Trophoblast cell (in vitro differentiated cells and primary cell): ENCODE results near the gene WDR35.
"Not testable (repeated sequence)": the region's sequence is repeated elsewhere in the genome, so short reads cannot be mapped to it uniquely, and the experiment has no call there.

Source experiments
- DNase-seq, 2 donors: peaks; one replicate each; pipeline ENCODE4 v3.0.0-alpha.2; 2016
- H2AFZ ChIP-seq: 2 replicates; pipeline ENCODE4 v1.6.1; 2013; ENCODE audit warnings: low read length, moderate library complexity, mild to moderate bottlenecking; ENCODE audit not compliant: insufficient read depth, poor library complexity
- H2AK5ac ChIP-seq: 2 replicates; pipeline ENCODE4 v1.6.1; 2013; ENCODE audit warnings: mild to moderate bottlenecking, low read length
- H2BK120ac ChIP-seq: 2 replicates; pipeline ENCODE4 v1.6.1; 2013; ENCODE audit warnings: low read length, mild to moderate bottlenecking, moderate library complexity; ENCODE audit not compliant: insufficient read depth, poor library complexity
- H2BK12ac ChIP-seq: 2 replicates; pipeline ENCODE4 v1.6.1; 2013; ENCODE audit warnings: mild to moderate bottlenecking, low read length, moderate library complexity
- H2BK5ac ChIP-seq: 2 replicates; pipeline ENCODE4 v1.6.1; 2013; ENCODE audit warnings: low read length, low read depth, moderate library complexity, mild to moderate bottlenecking; ENCODE audit not compliant: poor library complexity
- H3K14ac ChIP-seq: 2 replicates; pipeline ENCODE4 v1.6.1; 2013; ENCODE audit warnings: mild to moderate bottlenecking, low read length
- H3K18ac ChIP-seq: 2 replicates; pipeline ENCODE4 v1.6.1; 2013; ENCODE audit warnings: mild to moderate bottlenecking, low read length
- H3K23ac ChIP-seq: 2 replicates; pipeline ENCODE4 v1.6.1; 2013; ENCODE audit warnings: low read length
- H3K27ac ChIP-seq: 2 replicates; pipeline ENCODE4 v1.5.1; 2013; ENCODE audit warnings: low read depth, mild to moderate bottlenecking, inconsistent platforms, low read length, moderate library complexity
- H3K27me3 ChIP-seq: 2 replicates; pipeline ENCODE4 v1.6.1; 2013; ENCODE audit warnings: inconsistent platforms, mild to moderate bottlenecking, low read length, moderate library complexity; ENCODE audit not compliant: insufficient read depth
- H3K36me3 ChIP-seq, 2 experiments: 1 replicate in 1 of 2; 2 replicates in 1 of 2; pipeline ENCODE4 v1.6.1; 2013; ENCODE audit warnings: low read length in 2 of 2, mild to moderate bottlenecking in 2 of 2, moderate library complexity in 1 of 2; ENCODE audit not compliant: insufficient read depth in 2 of 2, control insufficient read depth in 1 of 2
- H3K4ac ChIP-seq: 2 replicates; pipeline ENCODE4 v1.6.1; 2013; ENCODE audit warnings: low read depth, mild to moderate bottlenecking, low read length, moderate library complexity
- H3K4me1 ChIP-seq, 2 experiments: 1 replicate in 1 of 2; 2 replicates in 1 of 2; pipeline ENCODE4 v1.6.1; 2013; ENCODE audit warnings: low read length in 2 of 2, mild to moderate bottlenecking in 2 of 2, moderate library complexity in 1 of 2; ENCODE audit not compliant: insufficient read depth in 2 of 2, control insufficient read depth in 1 of 2
- H3K4me2 ChIP-seq: 2 replicates; pipeline ENCODE4 v1.6.1; 2013; ENCODE audit warnings: inconsistent platforms, mild to moderate bottlenecking, low read length, moderate library complexity
- H3K4me3 ChIP-seq: 2 replicates; pipeline ENCODE4 v1.5.1; 2013; ENCODE audit warnings: mild to moderate bottlenecking, low read depth, low read length, inconsistent platforms
- H3K79me1 ChIP-seq: one replicate; pipeline ENCODE4 v1.6.1; 2013; ENCODE audit warnings: low read length
- H3K79me2 ChIP-seq: 2 replicates; pipeline ENCODE4 v1.6.1; 2013; ENCODE audit warnings: low read length, mild to moderate bottlenecking; ENCODE audit not compliant: control insufficient read depth, insufficient read depth, poor library complexity
- H3K9ac ChIP-seq: 2 replicates; pipeline ENCODE4 v1.6.1; 2013; ENCODE audit warnings: mild to moderate bottlenecking, low read length
- H3K9me3 ChIP-seq: 2 replicates; pipeline ENCODE4 v1.6.1; 2013; ENCODE audit warnings: low read depth, mild to moderate bottlenecking, control low read depth, inconsistent platforms, low read length; ENCODE audit not compliant: insufficient read depth
- H4K12ac ChIP-seq: 2 replicates; pipeline ENCODE4 v1.6.1; 2013; ENCODE audit warnings: low read depth, mild to moderate bottlenecking, low read length, moderate library complexity
- H4K8ac ChIP-seq: 2 replicates; pipeline ENCODE4 v1.6.1; 2013; ENCODE audit warnings: low read depth, mild to moderate bottlenecking, low read length, moderate library complexity
- H4K91ac ChIP-seq: one replicate; pipeline ENCODE4 v1.6.1; 2013; ENCODE audit warnings: low read depth, mild to moderate bottlenecking, low read length, moderate library complexity
- WGBS: extraction: QIAGEN DNeasy Blood & Tissue Kit; methylation state at CpG from one replicate; pipeline ENCODE4 v1.1.7; 2013; ENCODE audit warnings: missing lambda C conversion rate; ENCODE audit not compliant: insufficient read length, insufficient coverage; ENCODE audit errors: extremely low coverage; 5-methylcytosine and 5-hydroxymethylcytosine counted together

WDR35 gene

DNA sequence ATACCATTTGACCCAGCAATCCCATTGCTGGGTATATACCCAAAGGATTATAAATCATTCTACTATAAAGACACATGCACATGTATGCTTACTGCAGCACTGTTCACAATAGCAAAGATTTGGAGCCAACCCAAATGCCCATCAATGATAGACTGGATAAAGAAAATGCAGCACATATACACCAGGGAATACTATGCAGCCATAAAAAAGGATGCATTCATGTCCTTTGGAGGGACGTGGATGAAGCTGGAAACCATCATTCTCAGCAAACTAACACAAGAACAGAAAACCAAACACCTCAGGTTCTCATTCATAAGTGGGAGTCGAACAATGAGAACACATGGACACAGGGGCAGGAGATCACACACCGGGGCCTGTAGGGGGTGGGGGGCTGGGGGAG, 67.7 kb downstream of the WDR35 start:
- not testable (repeated sequence) for H4K12ac ChIP-seq, H2AFZ ChIP-seq, H3K27ac ChIP-seq, H3K18ac ChIP-seq, H4K8ac ChIP-seq, H3K27me3 ChIP-seq, H3K4me3 ChIP-seq, H3K23ac ChIP-seq, H3K4me1 ChIP-seq, H2BK5ac ChIP-seq, H2BK12ac ChIP-seq, H3K79me1 ChIP-seq, H3K79me2 ChIP-seq, H3K9me3 ChIP-seq, H3K9ac ChIP-seq, H3K14ac ChIP-seq, H2BK120ac ChIP-seq, DNase-seq, H3K36me3 ChIP-seq, H4K91ac ChIP-seq, H2AK5ac ChIP-seq, H3K4me2 ChIP-seq, H3K4ac ChIP-seq
- WGBS: no CpG with 5 or more reads among the region's 3 CpGs

DNA sequence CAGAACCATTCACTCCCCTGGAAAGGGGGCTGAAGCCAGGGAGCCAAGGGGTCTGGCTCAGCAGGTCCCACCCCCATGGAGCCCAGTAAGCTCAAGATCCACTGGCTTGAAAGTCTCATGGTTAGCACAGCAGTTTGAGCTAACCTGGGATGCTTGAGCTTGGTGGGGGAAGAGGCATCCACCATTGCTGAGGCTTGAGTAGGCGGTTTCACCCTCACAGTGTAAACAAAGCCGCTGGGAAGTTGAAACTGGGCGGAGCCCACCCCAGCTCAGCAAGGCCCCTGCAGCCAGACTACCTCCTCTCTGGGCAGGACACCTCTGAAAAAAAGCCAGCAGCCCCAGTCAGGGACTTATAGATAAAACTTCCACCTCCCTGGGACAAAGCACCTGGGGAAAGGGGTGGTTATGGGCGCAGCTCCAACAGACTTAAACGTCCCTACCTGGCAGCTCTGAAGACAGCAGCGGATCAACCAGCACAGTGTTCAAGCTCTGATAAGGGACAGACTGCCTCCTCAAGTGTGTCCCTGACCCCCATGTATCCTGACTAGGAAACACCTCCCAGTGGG, 73.4 kb downstream of the WDR35 start:
- peaks cover 0 to 3% of the 10 kb centered on the region in 2 experiments for H3K4me1 ChIP-seq
- H4K91ac ChIP-seq: no peak overlapping the region
- no peak overlapping the region for H2AK5ac ChIP-seq
- H3K4me3 ChIP-seq: no peak overlapping the region
- no peak overlapping the region for H3K18ac ChIP-seq
- no peaks in the 10 kb centered on the region for H3K27me3 ChIP-seq
- DNase-seq: no peak
- H4K12ac ChIP-seq: no peak overlapping the region
- H3K4me2 ChIP-seq: no peak overlapping the region
- no peak overlapping the region for H2BK5ac ChIP-seq
- H2AFZ ChIP-seq: no peak overlapping the region
- no peak overlapping the region for H2BK12ac ChIP-seq
- H3K14ac ChIP-seq: no peak overlapping the region
- no CpG with 5 or more reads among the region's 6 CpGs for WGBS
- H3K9me3 ChIP-seq: peaks cover 4% of the 10 kb centered on the region
- no peaks in the 10 kb centered on the region for H3K79me1 ChIP-seq
- peaks cover 0 to 5% of the 10 kb centered on the region in 2 experiments for H3K36me3 ChIP-seq
- H3K23ac ChIP-seq: no peak overlapping the region
- H3K4ac ChIP-seq: no peak overlapping the region
- H2BK120ac ChIP-seq: no peak overlapping the region
- H4K8ac ChIP-seq: no peak overlapping the region
- H3K79me2 ChIP-seq: no peaks in the 10 kb centered on the region
- no peak overlapping the region for H3K27ac ChIP-seq
- H3K9ac ChIP-seq: no peak overlapping the region

DNA sequence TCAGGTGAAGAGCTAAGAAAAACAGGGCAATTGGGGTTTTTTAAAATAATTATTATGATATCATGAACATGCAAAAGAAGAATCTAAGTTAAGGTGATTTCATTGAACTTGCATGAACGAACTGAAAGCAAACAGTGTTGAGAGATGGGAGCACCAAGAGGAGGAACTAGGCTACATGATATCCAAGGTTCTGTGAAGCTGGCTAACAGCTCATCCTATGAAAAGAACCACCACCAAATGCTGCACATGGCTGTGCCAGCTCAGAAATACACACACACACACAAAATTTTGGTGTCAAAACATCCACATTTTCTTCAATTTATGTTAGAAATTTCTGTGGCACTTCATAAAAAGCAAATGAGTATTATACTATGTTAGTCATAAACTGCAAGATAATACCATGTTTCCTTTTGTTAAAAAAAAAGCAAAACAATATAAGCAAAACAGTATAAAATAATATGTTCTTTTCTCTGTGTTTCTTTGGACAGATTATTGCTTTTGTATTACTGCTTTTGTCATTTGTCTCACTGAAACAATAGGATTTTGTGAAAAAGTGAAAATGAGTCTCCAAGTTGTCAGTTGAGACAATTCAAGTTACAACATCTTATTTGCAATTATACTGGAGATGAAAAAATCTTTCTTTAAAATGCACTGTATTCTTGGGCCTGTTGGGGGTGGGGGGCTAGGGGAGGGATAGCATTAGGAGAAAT, 75.5 kb downstream of the WDR35 start:
- Histone ChIP-seq H3K14ac (no peak overlapping the region), H4K91ac (no peak overlapping the region), H4K8ac (no peak overlapping the region), H3K36me3 (peaks cover 0 to 5% of the 10 kb centered on the region in 2 experiments), H3K9me3 (peaks cover 4% of the 10 kb centered on the region), H2AFZ (no peak overlapping the region), H3K4me3 (no peak overlapping the region), H2BK120ac (no peak overlapping the region), H3K18ac (no peak overlapping the region), H4K12ac (no peak overlapping the region), H3K4me1 (peaks cover 0 to 3% of the 10 kb centered on the region in 2 experiments), H2BK12ac (no peak overlapping the region), H3K4ac (no peak overlapping the region), H2BK5ac (no peak overlapping the region), H3K79me1 (no peaks in the 10 kb centered on the region), H3K27me3 (no peaks in the 10 kb centered on the region), H3K4me2 (no peak overlapping the region), H2AK5ac (no peak overlapping the region), H3K79me2 (no peaks in the 10 kb centered on the region), H3K27ac (no peak overlapping the region), H3K9ac (no peak overlapping the region), H3K23ac (no peak overlapping the region)
- DNase-seq: no peak
- WGBS: no CpG with 5 or more reads among the region's 1 CpG

DNA sequence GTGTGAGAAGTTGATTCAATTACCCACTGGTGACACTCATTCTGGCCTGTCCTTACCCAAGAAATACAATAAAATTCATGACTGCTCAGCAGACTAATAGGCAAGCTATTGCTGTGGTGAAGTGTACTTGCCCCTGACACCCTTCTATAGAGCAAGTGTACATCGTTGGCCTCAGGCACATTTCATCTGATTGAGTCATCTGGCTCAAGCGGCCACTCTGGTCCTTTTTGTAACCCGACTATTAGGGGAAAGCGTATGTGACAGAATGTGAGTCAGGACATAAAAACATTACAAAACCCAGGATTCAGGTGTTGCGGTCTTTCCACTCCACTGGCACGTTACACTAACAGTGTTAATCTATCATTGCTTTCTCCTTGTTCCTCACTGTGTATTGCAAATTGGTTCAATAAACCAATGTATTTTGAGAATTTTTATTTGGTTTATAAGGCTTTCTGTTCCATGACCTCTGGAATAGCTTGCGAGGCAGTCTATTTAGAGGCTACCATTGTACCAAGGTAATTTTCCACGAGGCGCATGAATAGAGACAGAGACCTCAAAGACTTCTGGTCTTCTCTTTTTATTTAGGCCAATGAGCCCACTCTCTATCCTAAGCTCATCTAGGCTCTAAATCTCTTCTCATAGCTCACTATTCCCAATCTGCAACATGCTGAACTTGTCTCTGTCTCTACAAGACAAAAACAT, 77.9 kb downstream of the WDR35 start:
- WGBS: no CpG with 5 or more reads among the region's 9 CpGs

More for the DNA sequence above, 77.9 kb downstream of the WDR35 start:
- no peak overlapping the region for H4K8ac ChIP-seq
- no peak overlapping the region for H3K18ac ChIP-seq
- H2AFZ ChIP-seq: no peak overlapping the region
- peaks cover 0 to 3% of the 10 kb centered on the region in 2 experiments for H3K4me1 ChIP-seq
- H3K27ac ChIP-seq: no peak overlapping the region
- no peak overlapping the region for H3K4me3 ChIP-seq
- H4K12ac ChIP-seq: no peak overlapping the region
- no peak overlapping the region for H3K23ac ChIP-seq
- no peaks in the 10 kb centered on the region for H3K27me3 ChIP-seq
- peak; percentile 88 to 90 for DNase-seq
- no peak overlapping the region for H3K9ac ChIP-seq
- no peak overlapping the region for H4K91ac ChIP-seq
- no peaks in the 10 kb centered on the region for H3K79me1 ChIP-seq
- H2BK5ac ChIP-seq: no peak overlapping the region
- H3K36me3 ChIP-seq: peaks cover 0 to 5% of the 10 kb centered on the region in 2 experiments
- H3K9me3 ChIP-seq: peaks cover 4% of the 10 kb centered on the region
- H2BK12ac ChIP-seq: no peak overlapping the region
- no peak overlapping the region for H3K4me2 ChIP-seq
- no peak overlapping the region for H3K4ac ChIP-seq
- no peaks in the 10 kb centered on the region for H3K79me2 ChIP-seq
- no peak overlapping the region for H2AK5ac ChIP-seq
- no peak overlapping the region for H2BK120ac ChIP-seq
- H3K14ac ChIP-seq: no peak overlapping the region
